B cell (primary cell): ENCODE data around the gene ZNF598. TPM values are rescaled to one million over a fixed set of nuclear protein-coding genes. Genes with fewer than 3 reads are reported as not detected.

Source experiments
- ATAC-seq: fragments of 200-7000 bp; cut with Tn5 transposase; one replicate; pipeline ENCODE4 v1.10.0; 2021; ENCODE audit warnings: low read depth, mild to moderate bottlenecking, moderate number of reproducible peaks, moderate library complexity
- CTCF ChIA-PET: fragments of 350-600 bp; sonication (Branson Sonifier 250); formaldehyde crosslinking; loops from one replicate; lab custom pipeline; 2021; ENCODE audit warnings: antibody characterized with exemption, inconsistent platforms; lab: Charles Lee
- POLR2A ChIA-PET: fragments of 350-600 bp; sonication (Branson Sonifier 250); formaldehyde crosslinking; loops from one replicate; lab custom pipeline; 2021; ENCODE audit warnings: antibody characterized with exemption; lab: Charles Lee
- DNase-seq: peaks from one replicate; pipeline ENCODE4 v3.0.0; 2013
- H2AFZ ChIP-seq: 2 replicates; pipeline ENCODE4 v1.6.1; 2012; ENCODE audit warnings: mild to moderate bottlenecking, low read depth, low read length; ENCODE audit not compliant: insufficient read depth, poor library complexity, severe bottlenecking
- H3K27ac ChIP-seq, 2 donors: 1 replicate in 1 of 2; 2 replicates in 1 of 2; pipeline ENCODE4 v1.5.1; 2012 to 2013; ENCODE audit warnings: low read length in 2 of 2, mild to moderate bottlenecking in 2 of 2, moderate library complexity in 1 of 2
- H3K27me3 ChIP-seq, 4 experiments: fragments of 200-600 bp in 1 of 4; sonication (generic) in 1 of 4; replicated peaks in 1 of 4; 1 replicate in 2 of 4; 2 replicates in 2 of 4; pipeline versions ENCODE4 v1.6.1 to v1.7.0; 2013 to 2016; ENCODE audit warnings: low read length in 3 of 4, mild to moderate bottlenecking in 2 of 4, mixed read lengths in 1 of 4, moderate library complexity in 1 of 4; ENCODE audit not compliant: insufficient read depth in 4 of 4, control insufficient read depth in 3 of 4; ENCODE audit errors: control extremely low read depth in 1 of 4
- H3K36me3 ChIP-seq, 2 experiments: replicated peaks in 1 of 2; 1 replicate in 1 of 2; 2 replicates in 1 of 2; pipeline versions ENCODE4 v1.6.1 to v1.7.1; 2013; ENCODE audit warnings: low read length in 1 of 2; ENCODE audit not compliant: insufficient read depth in 2 of 2, control insufficient read depth in 1 of 2; ENCODE audit errors: control extremely low read depth in 1 of 2, extremely low read depth in 1 of 2
- H3K4me1 ChIP-seq, 2 donors: fragments of 200-600 bp in 1 of 2; sonication (generic) in 1 of 2; 1 replicate in 1 of 2; 2 replicates in 1 of 2; pipeline versions ENCODE4 v1.5.1 to v1.6.1; 2013 to 2017; ENCODE audit warnings: low read length in 2 of 2; ENCODE audit not compliant: control insufficient read depth in 2 of 2, insufficient read depth in 2 of 2
- H3K4me2 ChIP-seq: replicated peaks from 2 replicates; pipeline ENCODE3; 2012; ENCODE audit warnings: mild to moderate bottlenecking, low read depth, low read length; ENCODE audit not compliant: poor library complexity, severe bottlenecking
- H3K4me3 ChIP-seq, 5 experiments: fragments of 200-600 bp in 1 of 5; sonication (generic) in 1 of 5; 1 replicate in 3 of 5; 2 replicates in 2 of 5; pipeline versions ENCODE4 v1.5.1 to v1.7.0; 2011 to 2016; ENCODE audit warnings: low read length in 4 of 5, mild to moderate bottlenecking in 4 of 5, low read depth in 2 of 5, control low read depth in 1 of 5, moderate library complexity in 1 of 5; ENCODE audit not compliant: insufficient read depth in 1 of 5; ENCODE audit errors: control extremely low read depth in 1 of 5, extremely low read depth in 1 of 5
- H3K79me2 ChIP-seq: fragments of 200-600 bp; sonication (generic); one replicate; pipeline ENCODE4 v1.6.0; 2016; ENCODE audit warnings: low read length; ENCODE audit not compliant: control insufficient read depth, insufficient read depth
- H3K9ac ChIP-seq: fragments of 200-600 bp; sonication (generic); 2 replicates; pipeline ENCODE4 v1.6.1; 2017; ENCODE audit warnings: mild to moderate bottlenecking, low read length, moderate library complexity
- H3K9me3 ChIP-seq, 3 donors: one replicate each; pipeline versions ENCODE4 v1.6.1 to v1.7.1; 2013; ENCODE audit warnings: low read length in 2 of 3; ENCODE audit not compliant: control insufficient read depth in 2 of 3, insufficient read depth in 1 of 3; ENCODE audit errors: control extremely low read depth in 1 of 3
- H4K20me1 ChIP-seq: 2 replicates; pipeline ENCODE4 v1.6.0; 2012; ENCODE audit warnings: mild to moderate bottlenecking, low read length; ENCODE audit not compliant: insufficient read depth, control insufficient read depth, poor library complexity, severe bottlenecking
- H3K27ac Mint-ChIP-seq: one replicate; pipeline ENCODE4 v1.8.0; 2021; ENCODE audit warnings: mixed read lengths
- H3K27me3 Mint-ChIP-seq: one replicate; pipeline ENCODE4 v1.8.0; 2021; ENCODE audit warnings: mixed read lengths
- H3K4me1 Mint-ChIP-seq: one replicate; pipeline ENCODE4 v1.8.0; 2021; ENCODE audit warnings: mixed read lengths
- H3K4me3 Mint-ChIP-seq: one replicate; pipeline ENCODE4 v1.8.0; 2021; ENCODE audit warnings: mixed read lengths
- H3K9me3 Mint-ChIP-seq: one replicate; pipeline ENCODE4 v1.8.0; 2022; ENCODE audit warnings: mixed read lengths; ENCODE audit not compliant: insufficient read depth
- EZH2 ChIP-seq: IDR thresholded peaks from 2 replicates; pipeline ENCODE4 v1.6.1; 2012; ENCODE audit warnings: borderline replicate concordance, low read depth, mild to moderate bottlenecking, moderate library complexity, low read length; ENCODE audit not compliant: insufficient read depth, poor library complexity, severe bottlenecking
- WGBS: methylation state at CpG from one replicate; pipeline ENCODE4 v1.1.5; 2013; ENCODE audit warnings: missing lambda C conversion rate; ENCODE audit not compliant: insufficient coverage; 5-methylcytosine and 5-hydroxymethylcytosine counted together
- intact Hi-C: fragments of 100-400 bp; cut with micrococcal nuclease; formaldehyde crosslinking; loops from one replicate; pipeline ENCODE4 v1.10.0; 2022
- polyA plus RNA-seq: library from polyadenylated mRNA; depleted of rRNA; stranded (reverse); fragments of >200 nt; gene quantifications from 2 replicates; pipeline ENCODE4 v1.2.3, GENCODE V29; 2012
- total RNA-seq, 2 donors: library from RNA; stranded (reverse); fragments of 120-200 nt in 1 of 2; gene quantifications; 1 replicate in 1 of 2; 2 replicates in 1 of 2; pipeline versions ENCODE4 v1.2.3 to v1.2.4, GENCODE V29; 2013 to 2022
- TF ChIP-seq, protein P1 (sequence below): fragments of 200-600 bp; IDR thresholded peaks from one replicate; pipeline ENCODE4 v1.8.0; 2022; ENCODE audit warnings: antibody characterized with exemption, mild to moderate bottlenecking

Gene ZNF598
- total and polyA plus RNA-seq, 2 donors (not counting 1 experiment from before 2014, with no cell fraction given): 49.5 to 61.5 TPM

DNA sequence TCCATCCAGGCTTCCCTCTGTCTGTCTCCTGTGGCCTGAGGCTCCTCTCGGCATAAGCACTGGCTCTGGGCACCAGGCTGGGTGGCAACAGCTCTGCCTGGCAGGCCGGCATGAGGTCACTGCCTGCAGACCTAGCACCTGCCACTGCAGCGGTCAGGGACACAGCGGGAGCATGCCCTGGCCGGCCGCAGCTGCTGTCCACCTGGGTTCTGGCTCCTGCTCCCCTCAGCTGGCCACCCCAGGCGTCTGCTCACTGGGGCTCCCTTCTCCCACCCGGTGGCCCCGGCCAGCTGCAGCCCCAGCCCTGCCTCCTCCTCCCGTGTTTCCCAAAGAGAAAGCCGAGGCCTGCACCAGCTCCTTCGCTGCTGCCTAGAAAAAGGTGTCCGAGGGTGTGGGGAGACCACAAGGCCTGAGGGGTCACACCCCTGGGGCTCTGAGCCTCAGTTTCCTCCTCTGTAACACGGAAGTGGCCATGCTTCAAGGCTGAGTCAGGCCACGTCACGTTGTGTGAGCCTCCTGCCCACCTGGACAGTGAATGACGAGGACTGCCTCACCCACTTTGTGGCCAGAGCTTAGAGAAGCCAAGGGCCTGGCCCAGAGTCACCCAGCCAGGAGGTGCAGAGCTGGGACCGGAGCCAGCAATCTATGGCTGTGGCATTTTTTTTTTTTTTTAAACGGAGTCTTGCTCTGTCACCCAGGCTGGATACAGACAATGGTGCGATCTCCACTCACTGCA lies 31.3 kb upstream of the ZNF598 start:
- CTCF ChIA-PET: interaction anchor here (0.6 kb wide), 1 partner anchor 99 kb away, joined by 3 read pairs; no protein-coding TSS in a partner anchor
- H3K27ac Mint-ChIP-seq: no peak overlapping the region

More for the DNA sequence above, 31.3 kb upstream of the ZNF598 start:
- Mint-ChIP-seq H3K27me3 (no peaks in the 10 kb centered on the region), H3K9me3 (no peaks in the 10 kb centered on the region), H3K4me1 (peaks cover 3% of the 10 kb centered on the region), H3K4me3 (no peak overlapping the region)
- no peaks in the 10 kb centered on the region for H3K9me3 ChIP-seq
- H3K36me3 ChIP-seq: no peaks in the 10 kb centered on the region
- no peak overlapping the region for H3K4me3 ChIP-seq
- no peak overlapping the region for H3K9ac ChIP-seq
- POLR2A ChIA-PET: interaction anchor here (0.7 kb wide), 1 partner anchor 735 kb away, joined by 6 read pairs; no protein-coding TSS in a partner anchor
- H3K27ac ChIP-seq: no peak overlapping the region
- no peak overlapping the region for H2AFZ ChIP-seq
- 94% methylated on average over 20 of the region's 20 CpGs for WGBS
- no peak for TF ChIP-seq EZH2
- TF ChIP-seq, protein P1, sequence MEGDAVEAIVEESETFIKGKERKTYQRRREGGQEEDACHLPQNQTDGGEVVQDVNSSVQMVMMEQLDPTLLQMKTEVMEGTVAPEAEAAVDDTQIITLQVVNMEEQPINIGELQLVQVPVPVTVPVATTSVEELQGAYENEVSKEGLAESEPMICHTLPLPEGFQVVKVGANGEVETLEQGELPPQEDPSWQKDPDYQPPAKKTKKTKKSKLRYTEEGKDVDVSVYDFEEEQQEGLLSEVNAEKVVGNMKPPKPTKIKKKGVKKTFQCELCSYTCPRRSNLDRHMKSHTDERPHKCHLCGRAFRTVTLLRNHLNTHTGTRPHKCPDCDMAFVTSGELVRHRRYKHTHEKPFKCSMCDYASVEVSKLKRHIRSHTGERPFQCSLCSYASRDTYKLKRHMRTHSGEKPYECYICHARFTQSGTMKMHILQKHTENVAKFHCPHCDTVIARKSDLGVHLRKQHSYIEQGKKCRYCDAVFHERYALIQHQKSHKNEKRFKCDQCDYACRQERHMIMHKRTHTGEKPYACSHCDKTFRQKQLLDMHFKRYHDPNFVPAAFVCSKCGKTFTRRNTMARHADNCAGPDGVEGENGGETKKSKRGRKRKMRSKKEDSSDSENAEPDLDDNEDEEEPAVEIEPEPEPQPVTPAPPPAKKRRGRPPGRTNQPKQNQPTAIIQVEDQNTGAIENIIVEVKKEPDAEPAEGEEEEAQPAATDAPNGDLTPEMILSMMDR: no peak
- no peaks in the 10 kb centered on the region for H3K79me2 ChIP-seq
- ATAC-seq (no peak), DNase-seq (no peak)
- no peaks in the 10 kb centered on the region for H4K20me1 ChIP-seq
- H3K4me2 ChIP-seq: no peak overlapping the region
- intact Hi-C loops: no loop called here
- no peaks in the 10 kb centered on the region for H3K27me3 ChIP-seq
- peaks cover 4 to 17% of the 10 kb centered on the region in 2 donors for H3K4me1 ChIP-seq
